Stimulated activated CD4-positive, alpha-beta T cell treated with anti-CD3 and anti-CD28 coated beads, Interleukin-15, amount 100 ng/mL, for 1 hour (primary cell): Measurements from ENCODE around the gene TMEM92.
"Not testable (repeated sequence)": the region's sequence is repeated elsewhere in the genome, so short reads cannot be mapped to it uniquely, and the experiment has no call there.

Source experiments
- DNase-seq, 2 donors: peaks; one replicate each; pipeline ENCODE4 v3.0.0-alpha.2; 2020; ENCODE audit warnings: low read depth in 1 of 2, low spot score in 1 of 2

The TMEM92 gene

GRCh38 chr17:50273654-50274040 lies 619 bp upstream of the TMEM92 start:
- DNase-seq: no peak

GRCh38 chr17:50274897-50275221 lies 593 bp downstream of the TMEM92 start:
- DNase-seq: no peak

GRCh38 chr17:50275279-50275678 lies 1.0 kb downstream of the TMEM92 start:
- DNase-seq: no peak

- DNase-seq: no peak
These were observed 2.5 kb downstream of the TMEM92 start for GRCh38 chr17:50276588-50277356.

- DNase-seq: no peak
These were observed 3.1 kb downstream of the TMEM92 start for GRCh38 chr17:50277357-50277754.

GRCh38 chr17:50278526-50279180 lies 4.4 kb downstream of the TMEM92 start:
- DNase-seq: no peak

GRCh38 chr17:50279181-50279526 lies 4.9 kb downstream of the TMEM92 start:
- DNase-seq: no peak

- no peak for DNase-seq
These were observed 5.4 kb downstream of the TMEM92 start for GRCh38 chr17:50279639-50280038.

GRCh38 chr17:50280068-50280467 lies 5.8 kb downstream of the TMEM92 start:
- DNase-seq: no peak

GRCh38 chr17:50280801-50281441 lies 6.7 kb downstream of the TMEM92 start:
- DNase-seq: no peak

- no peak for DNase-seq
These were observed 7.6 kb downstream of the TMEM92 start for GRCh38 chr17:50281739-50282401.

- DNase-seq: no peak
These were observed 9.0 kb downstream of the TMEM92 start for GRCh38 chr17:50283246-50283645.

GRCh38 chr17:50283714-50284113 lies 9.4 kb downstream of the TMEM92 start:
- no peak for DNase-seq

- DNase-seq: no peak
These were observed 11.7 kb downstream of the TMEM92 start for GRCh38 chr17:50285941-50286340.

GRCh38 chr17:50287302-50287701 lies 13.0 kb downstream of the TMEM92 start:
- DNase-seq: not testable (repeated sequence)

GRCh38 chr17:50288306-50288705 lies 14.0 kb downstream of the TMEM92 start:
- no peak for DNase-seq

- no peak for DNase-seq
These were observed 15.0 kb downstream of the TMEM92 start for GRCh38 chr17:50289278-50289677.

GRCh38 chr17:50289991-50290702 lies 15.9 kb downstream of the TMEM92 start:
- DNase-seq: no peak

- DNase-seq: no peak
These were observed 16.7 kb downstream of the TMEM92 start for GRCh38 chr17:50290933-50291332.

- no peak for DNase-seq
These were observed 18.2 kb downstream of the TMEM92 start for GRCh38 chr17:50292465-50292864.

GRCh38 chr17:50295021-50295420 lies 20.8 kb downstream of the TMEM92 start:
- no peak for DNase-seq
